C4-2B (cell line): Measurements from ENCODE around the gene STMP1.

ENCODE experiments used
- CTCF ChIP-seq: fragments of 450-650 bp; conservative IDR thresholded peaks from 2 replicates; pipeline ENCODE4 v1.5.1; 2017; ENCODE audit warnings: mild to moderate bottlenecking
- ZFX ChIP-seq: fragments of 450-650 bp; IDR thresholded peaks from 2 replicates; pipeline ENCODE4 v1.6.1; 2017

- TF ChIP-seq CTCF (no peak), ZFX (no peak)
These were observed 21.8 kb downstream of the STMP1 start for GRCh38 chr7:135684136-135684535.
